HG03095 (cell line): ENCODE data around the gene ADAMTS10.
"Not testable (repeated sequence)": the region's sequence is repeated elsewhere in the genome, so short reads cannot be mapped to it uniquely, and the experiment has no call there.

Experiments used
- ATAC-seq: cut with Tn5 transposase; IDR thresholded peaks from one replicate; pipeline ENCODE4 v1.9.1; 2021; ENCODE audit warnings: moderate library complexity; ENCODE audit not compliant: unreplicated experiment

Gene ADAMTS10

DNA sequence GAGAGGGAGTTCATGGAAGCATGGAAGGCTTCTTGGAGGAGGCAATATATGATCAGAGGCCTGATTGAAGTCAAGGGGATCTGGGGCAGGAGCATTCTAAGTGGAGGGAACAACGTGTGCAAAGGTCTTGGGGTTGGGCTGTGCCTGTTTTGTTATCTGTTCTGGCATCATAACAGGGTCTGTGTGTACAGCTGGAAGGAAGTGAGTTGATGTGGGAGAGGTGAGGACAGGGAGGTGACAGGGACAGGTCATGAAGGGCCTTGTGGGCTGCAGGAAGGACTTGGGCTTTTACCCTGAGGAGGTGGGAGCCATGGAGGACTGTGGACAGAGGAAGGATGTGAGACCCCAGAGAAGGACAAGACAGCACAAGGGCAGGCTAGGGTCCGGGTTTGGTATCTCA lies 18.7 kb upstream of the ADAMTS10 start:
- ATAC-seq = no peak

DNA sequence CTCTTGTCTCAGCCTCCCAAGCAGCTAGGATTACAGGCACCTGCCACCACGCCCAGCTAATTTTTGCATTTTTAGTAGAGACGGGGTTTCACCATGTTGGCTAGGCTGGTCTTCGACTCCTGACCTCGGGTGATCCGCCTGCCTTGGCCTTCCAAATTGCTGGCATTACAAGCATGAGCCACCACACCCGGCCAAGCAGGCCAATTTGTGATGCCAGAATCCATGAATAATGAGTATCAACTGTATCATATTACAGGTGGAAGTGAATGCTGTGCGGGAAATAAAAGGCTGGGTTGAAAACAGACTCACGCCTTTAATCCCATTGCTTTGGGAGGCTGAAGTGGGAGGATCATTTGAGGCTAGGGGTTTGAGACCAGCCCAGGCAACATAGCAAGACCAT lies 16.3 kb upstream of the ADAMTS10 start:
- no peak for ATAC-seq

DNA sequence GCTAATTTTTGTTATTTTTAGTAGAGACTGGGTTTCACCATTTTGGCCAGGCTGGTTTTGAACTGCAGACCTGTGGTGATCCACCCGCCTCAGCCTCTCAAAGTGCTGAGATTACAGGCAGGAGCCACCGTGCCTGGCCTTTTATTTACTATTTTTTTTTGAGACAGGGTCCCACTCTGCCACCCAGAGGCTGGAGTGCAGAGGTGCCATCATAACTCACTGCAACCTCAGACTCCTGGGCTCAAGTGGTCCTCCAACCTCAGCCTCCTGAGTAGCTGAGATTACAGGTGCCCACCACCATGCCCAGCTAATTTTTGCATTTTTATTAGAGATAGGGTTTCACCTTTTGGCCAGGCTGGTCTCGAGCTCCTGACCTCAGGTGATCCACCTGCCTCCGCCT lies 12.4 kb upstream of the ADAMTS10 start:
- ATAC-seq = not testable (repeated sequence)

DNA sequence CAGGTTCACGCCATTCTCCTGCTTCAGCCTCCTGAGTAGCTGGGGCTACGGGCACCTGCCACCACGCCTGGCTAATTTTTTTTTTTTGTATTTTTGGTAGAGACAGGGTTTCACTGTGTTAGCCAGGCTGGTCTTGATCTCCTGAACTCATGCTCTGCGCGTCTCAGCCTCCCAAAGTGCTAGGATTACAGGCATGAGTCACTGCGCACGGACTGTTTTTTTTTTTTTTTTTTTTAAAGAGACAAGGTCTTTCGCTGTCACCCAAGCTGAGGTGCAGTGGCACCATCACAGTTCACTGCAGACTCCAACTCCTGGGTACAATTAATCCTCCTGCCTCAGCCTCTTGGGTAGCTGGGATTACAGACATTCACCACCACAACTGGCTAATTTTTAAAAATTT lies 8.2 kb upstream of the ADAMTS10 start:
- ATAC-seq = no peak

DNA sequence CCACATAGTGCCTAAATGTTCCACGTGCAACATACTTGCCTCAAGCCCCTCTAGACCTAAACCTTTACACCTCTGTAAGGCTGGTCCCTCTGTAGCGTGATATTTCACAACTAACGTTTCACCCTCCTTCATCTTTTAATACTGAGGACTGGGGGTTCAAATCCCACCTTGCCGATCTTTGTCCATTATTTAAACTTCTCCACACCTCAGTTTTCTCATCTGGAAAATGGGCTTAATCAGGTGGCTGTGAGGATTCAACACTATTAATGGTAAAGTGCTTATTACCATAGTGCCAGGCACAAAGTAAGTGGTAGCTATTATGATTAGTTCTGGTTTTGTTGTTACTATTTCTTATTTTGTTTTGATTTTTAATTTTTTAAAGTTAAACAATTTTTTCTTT lies 7.5 kb upstream of the ADAMTS10 start:
- ATAC-seq = no peak

DNA sequence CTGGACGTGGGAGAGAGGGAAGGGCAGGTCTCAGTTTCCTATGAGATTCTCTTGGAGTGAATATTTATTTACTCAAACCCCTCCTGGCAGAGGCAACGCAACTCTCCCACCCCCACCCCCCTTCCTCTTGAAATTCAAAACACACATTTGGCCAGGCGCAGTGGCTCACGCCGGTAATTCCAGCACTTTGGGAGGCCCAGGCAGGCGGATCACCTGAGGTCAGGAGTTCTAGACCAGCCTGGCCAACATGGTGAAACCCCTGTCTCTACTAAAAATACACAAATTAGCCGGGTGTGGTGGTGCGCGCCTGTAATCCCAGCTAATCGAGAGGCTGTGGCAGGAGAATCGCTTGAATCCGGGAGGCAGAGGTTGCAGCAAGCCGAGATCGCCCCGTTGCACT lies 6.8 kb upstream of the ADAMTS10 start:
- not testable (repeated sequence) for ATAC-seq

DNA sequence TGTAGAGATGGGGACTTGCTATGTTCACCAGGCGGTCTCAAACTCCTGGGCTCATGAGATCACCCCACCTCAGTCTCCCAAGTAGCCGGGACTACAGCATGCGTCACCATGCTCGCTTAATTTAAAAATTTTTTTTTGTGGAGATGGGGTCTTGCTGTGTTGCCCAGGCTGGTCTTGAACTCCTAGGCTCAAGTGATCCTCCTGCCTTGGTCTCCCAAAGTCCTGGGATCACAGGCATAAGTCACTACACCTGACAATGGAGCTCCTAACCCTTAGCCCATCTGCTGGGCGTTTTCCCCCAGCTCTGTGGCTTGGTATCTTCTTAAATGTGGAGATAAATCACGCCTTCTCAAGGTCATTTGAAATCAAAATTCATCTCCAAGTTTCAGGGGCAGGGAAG lies 6.3 kb upstream of the ADAMTS10 start:
- ATAC-seq = no peak

DNA sequence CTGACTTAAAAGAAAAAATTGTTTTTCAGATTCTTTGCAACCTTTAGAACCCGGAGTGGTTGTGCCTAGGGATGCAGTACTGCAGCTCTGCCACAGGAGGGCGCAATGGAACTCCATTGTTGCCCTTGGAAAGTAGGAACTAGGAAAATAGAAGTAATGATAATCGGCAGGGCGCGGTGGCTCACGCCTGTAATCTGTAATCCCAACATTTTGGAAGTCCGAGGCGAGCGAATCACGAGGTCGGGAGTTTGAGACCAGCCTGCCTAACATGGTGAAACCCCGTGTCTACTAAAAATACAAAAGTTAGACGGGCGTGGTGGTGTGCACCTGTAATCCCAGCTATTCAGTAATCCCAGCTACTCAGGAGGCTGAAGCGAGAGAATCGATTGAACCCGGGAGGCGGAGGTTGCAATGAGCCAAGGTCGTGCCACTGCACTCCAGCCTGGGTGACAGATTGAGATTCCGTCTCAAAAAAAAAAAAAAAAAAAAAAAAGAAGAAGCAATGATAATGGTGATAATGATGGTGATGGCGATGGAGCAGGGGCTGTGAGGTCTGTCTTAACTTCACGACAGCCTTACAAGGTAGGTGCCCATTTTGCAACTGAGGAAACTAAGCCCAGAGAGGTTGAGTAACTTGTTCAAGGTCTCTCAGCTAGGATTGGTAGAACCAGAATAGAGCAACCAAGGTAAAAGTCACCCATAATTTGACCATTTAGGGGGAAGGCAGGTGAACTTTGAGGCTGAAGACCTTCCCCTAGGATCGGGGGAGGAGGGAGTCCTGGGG lies 5.5 kb upstream of the ADAMTS10 start:
- ATAC-seq = no peak

DNA sequence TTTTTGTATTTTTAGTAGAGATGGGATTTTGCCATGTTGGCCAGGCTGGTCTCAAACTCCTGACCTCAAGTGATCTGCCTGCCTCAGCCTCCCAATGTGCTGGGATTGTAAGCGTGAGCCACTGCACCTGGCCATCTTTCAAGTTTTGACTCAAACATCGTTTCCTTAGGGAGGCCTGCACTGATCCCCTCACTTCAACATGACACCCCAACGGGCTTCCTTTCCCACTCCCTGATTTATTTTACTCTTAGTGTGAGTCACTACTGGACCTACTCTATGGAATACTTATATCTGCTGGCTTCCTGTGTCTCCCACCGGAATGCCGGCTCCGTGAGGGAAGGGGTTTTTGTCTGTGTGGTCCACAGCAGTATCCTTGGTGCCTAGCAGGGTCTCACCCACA lies 4.5 kb upstream of the ADAMTS10 start:
- no peak for ATAC-seq

DNA sequence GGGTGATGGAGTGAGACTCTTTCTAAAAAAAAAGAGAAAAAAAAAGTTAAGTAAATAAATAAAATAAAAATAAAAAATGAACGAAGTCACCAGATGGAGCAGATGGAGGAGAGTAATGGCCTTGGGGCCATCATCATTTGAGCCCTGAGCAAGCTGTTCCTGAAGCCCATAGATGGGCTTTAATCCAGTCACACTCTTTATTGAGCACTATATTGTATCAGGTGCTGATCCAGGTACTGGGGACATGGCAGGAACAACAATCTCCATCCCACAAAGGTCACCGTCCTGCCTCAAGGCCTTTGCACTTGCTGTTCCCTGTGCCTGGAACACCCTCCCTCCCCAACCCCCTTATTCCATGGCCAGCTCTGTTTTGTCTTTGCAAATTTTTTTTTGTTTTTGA lies 3.9 kb upstream of the ADAMTS10 start:
- no peak for ATAC-seq

DNA sequence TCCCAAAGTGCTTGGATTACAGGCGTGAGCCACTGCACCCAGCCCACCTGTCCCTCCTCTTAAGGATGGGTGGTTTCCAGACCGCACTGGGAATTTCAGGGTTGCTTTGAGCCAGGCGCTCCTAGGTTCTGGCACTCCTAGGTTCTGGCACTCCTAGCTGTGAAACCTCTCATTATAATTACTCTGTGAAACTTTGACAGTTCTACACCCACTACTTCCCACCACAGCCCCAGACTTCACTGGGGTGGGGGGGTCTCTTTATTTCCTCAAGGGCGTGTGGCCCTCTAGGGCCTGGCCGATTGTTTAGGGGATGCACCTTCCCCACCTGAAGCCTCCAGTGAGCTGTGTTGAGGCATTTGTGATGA lies 2.3 kb upstream of the ADAMTS10 start:
- ATAC-seq = no peak

DNA sequence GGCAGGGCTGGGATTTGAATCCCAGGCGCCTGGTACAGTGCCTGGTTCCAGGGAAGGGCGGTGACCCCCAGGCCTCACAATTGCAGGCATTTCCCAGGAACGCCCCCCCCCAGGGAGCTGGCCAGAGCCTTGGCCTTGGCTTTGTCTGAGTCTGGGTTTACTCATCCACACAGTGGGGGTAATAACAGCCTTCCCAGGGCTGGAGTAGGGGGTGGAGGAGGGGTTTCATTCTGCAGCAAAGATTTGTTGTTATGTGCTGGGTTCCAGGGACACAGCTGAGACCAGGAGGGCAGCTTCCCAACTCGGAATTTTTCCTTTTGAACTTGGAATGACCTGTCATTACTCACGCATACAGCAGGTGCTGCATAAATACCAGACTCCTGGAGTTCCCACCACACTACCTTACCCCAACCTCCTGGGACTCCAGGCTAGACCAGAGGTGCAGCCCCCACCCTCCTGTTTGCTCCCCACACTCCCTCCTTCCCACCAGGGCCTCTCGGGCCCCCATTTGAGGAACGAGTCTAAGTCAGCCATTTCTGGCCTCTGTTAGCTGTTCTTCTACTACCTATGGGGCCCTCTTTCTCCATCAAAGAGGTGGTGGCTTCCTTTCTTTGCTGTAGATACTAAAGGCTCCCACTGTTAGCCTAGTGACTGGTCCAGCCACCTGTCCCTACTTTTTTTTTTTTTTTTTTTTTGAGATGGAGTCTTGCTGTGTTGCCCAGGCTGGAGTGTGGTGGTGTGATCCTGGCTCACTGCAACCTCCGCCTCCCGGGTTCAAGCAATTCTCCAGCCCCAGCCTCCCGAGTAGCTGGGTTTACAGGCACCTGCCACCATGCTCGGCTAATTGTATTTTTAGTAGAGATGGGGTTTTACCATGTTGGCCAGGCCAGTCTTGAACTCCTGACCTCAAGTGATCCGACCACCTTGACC lies 1.6 kb upstream of the ADAMTS10 start:
- ATAC-seq = no peak

DNA sequence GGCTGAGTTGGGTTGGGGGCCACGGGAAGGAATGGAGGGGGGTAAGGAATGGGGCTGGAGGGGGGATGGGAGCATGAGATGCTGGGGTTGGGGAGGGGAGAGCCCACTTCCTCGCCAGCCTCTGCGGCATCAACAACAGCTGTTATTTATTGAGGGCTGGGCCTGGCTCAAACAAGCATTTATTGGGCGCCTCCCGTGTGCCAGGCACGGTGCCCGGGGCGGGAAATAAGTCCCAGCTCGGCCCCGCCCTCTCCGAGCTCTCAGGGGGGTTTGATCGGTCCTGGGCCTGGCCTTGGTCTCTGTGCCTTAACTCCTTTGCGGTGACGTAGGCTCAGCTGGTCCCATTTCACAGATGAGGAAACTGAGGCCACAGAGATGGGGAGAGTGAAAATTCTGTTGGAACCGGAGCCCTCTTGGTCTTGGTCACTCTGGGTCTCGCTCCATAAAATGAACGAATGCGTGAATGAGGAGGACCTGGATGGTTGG lies 919 bp upstream of the ADAMTS10 start:
- no peak for ATAC-seq

DNA sequence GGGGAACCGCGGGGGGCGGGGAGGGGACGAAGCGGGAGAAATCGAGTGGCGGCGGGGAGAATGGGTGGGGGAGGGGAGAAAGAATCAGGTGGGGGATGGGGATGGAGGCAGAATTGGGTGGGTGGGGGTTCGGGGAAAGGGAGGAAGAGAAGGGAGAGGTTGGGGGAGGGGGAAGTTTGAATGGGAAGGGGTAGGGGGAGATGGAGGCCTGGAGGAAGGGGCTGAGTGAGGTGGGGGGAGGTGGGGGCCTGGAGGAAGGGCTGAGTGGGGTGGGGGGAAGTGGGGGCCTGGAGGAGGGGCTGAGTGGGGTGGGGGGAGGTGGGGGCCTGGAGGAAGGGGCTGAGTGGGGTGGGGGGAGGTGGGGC lies 403 bp upstream of the ADAMTS10 start:
- ATAC-seq = no peak

DNA sequence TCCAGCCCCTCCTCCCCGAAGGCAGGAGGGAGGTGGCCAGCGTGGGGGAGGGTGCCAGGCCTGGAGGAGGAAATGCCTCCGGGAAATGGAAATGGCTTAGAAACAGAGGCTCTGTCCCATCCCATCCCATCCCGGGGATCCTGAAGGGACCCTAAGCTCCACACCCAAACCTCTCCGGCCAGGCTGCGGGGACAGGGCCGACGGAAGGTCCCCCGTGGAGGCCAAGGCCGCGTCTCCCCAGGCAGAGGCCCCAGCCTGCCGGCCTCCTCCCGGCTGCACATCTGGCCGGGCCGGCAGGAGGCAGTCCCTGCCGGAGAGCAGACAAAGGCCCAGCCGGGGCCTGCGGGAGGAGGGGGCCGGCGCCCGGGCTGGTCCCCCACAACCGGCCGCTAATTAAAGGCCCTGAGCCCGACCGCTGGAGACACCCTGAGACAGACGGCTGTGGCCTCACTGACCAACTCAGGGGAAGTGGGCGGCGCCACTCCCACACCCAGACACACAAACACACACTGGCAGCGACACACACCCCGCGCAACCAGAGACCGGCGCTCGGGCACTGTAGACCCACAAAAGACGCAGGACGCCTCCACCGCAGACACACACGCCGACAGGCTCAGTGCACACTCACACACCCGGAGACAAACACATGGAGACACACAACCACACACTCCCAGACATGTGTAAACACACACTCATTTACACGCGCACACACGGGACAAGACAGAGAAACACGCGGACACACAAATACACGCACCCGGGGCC lies 1.1 kb downstream of the ADAMTS10 start:
- ATAC-seq = no peak

DNA sequence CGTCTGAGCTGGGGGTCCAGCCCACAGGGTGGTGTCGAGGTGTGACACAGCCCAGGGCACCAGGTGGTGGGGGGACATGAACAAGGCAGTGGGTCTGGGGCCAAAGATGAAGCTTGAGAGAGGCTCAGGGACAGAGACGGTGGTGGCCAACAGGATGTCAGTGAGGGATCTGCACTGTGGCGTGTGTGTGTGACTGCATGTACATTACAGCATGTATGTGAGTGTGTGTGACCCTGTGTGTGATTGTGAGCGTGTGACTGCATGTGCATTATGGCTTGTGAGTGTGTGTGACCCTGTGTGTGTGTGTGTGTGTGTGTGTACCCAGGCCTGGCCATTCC lies 1.6 kb downstream of the ADAMTS10 start:
- no peak for ATAC-seq

DNA sequence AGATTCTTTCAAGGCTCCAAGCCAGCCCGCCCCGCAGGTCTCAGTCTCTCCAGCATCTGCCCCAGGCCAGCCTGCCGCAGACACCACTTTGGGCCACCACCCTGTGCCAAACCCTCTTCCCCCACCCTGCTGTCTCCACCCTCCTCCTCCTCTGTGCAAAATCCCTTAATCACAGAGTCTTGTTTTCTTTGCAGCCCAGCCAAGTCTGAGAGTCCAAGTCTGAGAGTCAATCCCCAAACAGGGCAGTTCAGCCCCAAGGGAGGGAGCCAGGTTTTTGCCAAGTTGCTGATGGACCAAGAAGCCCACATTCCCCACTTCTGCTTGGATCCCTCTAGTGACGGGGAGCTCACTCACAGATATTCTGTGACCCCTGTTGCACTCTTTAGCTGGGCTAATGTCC lies 3.1 kb downstream of the ADAMTS10 start:
- ATAC-seq = no peak

DNA sequence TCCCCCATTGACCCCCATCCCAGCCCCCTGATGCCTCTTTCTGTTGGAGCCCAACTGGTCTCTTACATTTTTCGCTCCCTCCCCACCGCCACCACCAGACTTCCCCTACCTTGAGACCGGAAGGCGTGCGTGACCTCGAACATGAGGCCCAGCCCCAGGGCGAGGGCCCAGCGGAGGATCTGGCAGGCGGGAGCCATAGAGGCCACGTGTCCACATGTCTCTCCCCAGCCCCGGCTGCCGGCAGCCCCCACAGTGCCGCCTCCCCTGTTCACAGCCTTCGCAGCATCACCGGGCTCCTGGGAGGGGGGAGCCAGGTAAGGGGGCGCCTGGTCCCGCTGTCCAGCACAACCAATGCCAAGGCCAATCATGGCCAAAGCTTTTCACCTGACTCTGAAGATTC lies 5.0 kb downstream of the ADAMTS10 start:
- ATAC-seq = no peak

DNA sequence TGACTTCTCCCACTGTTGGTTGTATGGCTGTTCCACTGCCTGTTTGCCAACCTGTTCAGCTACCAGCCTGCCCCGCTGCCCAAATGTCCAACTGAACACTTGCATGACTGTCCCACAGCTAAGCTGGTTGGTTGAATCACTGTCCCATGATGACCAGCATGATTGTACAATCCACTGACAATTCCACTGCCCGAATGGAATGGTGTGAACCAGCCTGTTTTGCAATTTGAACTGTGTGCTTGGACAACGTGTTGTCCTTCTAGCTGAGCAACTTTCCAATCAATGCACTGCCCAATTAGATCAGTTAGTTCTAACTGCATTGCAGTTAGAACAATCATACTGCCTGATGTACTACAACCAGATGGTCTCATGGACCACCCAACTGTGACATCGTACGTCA lies 8.7 kb downstream of the ADAMTS10 start:
- no peak for ATAC-seq

DNA sequence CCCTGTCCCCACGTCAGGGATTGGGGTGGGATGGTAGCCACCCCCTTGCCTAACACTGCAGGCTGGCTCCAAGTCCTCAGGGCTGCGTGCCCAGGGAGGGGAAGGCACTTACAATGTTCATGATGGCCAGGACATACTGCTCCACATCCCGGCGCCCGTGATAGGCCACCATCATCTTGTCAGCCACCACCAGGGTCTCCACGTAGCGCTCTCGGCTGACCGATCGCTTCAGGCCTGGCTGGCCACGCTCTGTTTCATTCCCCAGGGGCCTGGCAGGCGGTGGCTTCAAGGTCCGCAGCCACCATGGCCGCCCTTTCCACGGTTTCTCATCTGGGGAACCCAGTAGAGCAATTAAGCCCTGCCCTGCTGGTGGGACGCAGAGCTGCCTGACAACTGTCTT lies 9.7 kb downstream of the ADAMTS10 start:
- no peak for ATAC-seq

DNA sequence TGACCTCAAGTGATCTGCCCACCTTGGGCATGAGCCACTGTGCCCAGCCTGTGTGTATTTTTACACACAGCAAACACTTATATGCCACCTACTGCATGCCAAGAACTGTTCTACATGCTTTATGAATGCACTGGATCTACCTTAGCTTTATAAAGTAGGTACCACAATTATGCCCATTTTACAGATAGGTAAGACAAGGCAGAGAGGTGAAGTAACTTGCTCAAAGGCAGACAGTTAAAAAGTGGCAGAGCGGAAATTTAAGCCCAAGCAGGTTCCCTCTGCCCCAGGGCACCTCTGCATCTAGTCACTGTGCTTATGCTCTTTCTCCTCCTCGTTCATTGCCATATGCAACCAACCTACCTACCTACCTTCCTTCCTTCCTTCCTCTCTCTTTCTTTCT lies 10.5 kb downstream of the ADAMTS10 start:
- no peak for ATAC-seq

DNA sequence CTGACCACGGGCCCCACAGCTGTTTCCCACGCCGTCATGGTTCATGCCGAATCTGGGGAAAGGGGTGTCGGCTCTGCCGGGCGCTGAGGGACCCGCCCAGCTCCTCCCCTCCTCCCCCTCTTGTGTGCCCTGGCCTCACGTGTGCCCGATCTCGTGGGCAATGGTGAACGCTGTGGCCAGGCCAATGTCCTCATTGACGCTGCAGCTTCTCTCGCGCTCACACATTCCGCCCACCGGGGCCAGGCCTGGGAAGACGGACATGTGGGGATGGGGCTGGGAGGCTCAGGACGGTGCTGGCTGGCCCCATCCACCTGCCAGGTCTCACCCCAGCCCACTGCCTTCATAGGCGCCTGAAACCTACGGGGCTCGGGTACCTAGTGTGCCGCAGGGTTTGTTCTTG lies 14.3 kb downstream of the ADAMTS10 start:
- ATAC-seq = no peak
